H9 (cell line): ENCODE measurements around the gene CHRND. TPM values are rescaled to one million over a fixed set of nuclear protein-coding genes. Genes with fewer than 3 reads are reported as not detected.

Experiments
- DNase-seq: peaks from one replicate; pipeline ENCODE4 v3.0.0-alpha.2; 2017
- H2AFZ ChIP-seq: one replicate; pipeline ENCODE4 v1.6.1; 2013; ENCODE audit warnings: mild to moderate bottlenecking, low read length, control low read depth, moderate library complexity
- H2AK5ac ChIP-seq: 2 replicates; pipeline ENCODE4 v1.6.1; 2013; ENCODE audit warnings: low read length, control low read depth, mixed read lengths; ENCODE audit not compliant: insufficient read length
- H2BK120ac ChIP-seq: one replicate; pipeline ENCODE4 v1.6.1; 2013; ENCODE audit warnings: low read depth, mild to moderate bottlenecking, low read length, control low read depth, inconsistent platforms; ENCODE audit not compliant: poor library complexity, severe bottlenecking
- H2BK12ac ChIP-seq: 2 replicates; pipeline ENCODE4 v1.6.1; 2013; ENCODE audit warnings: low read length, control low read depth, mixed read lengths, low read depth; ENCODE audit not compliant: insufficient read length
- H2BK15ac ChIP-seq: 2 replicates; pipeline ENCODE4 v1.6.1; 2013; ENCODE audit warnings: low read depth, low read length, control low read depth
- H2BK20ac ChIP-seq: one replicate; pipeline ENCODE4 v1.6.1; 2013; ENCODE audit warnings: low read depth, mild to moderate bottlenecking, low read length, control low read depth, inconsistent platforms; ENCODE audit not compliant: poor library complexity, severe bottlenecking
- H2BK5ac ChIP-seq: 2 replicates; pipeline ENCODE4 v1.6.1; 2013; ENCODE audit warnings: low read length, control low read depth, mixed read lengths; ENCODE audit not compliant: insufficient read length
- H3K14ac ChIP-seq: 2 replicates; pipeline ENCODE4 v1.6.1; 2013; ENCODE audit warnings: low read length, control low read depth; ENCODE audit not compliant: insufficient read depth
- H3K18ac ChIP-seq: 2 replicates; pipeline ENCODE4 v1.6.1; 2013; ENCODE audit warnings: low read depth, mild to moderate bottlenecking, mixed read lengths, low read length, control low read depth; ENCODE audit not compliant: insufficient read length
- H3K23ac ChIP-seq: 2 replicates; pipeline ENCODE4 v1.6.1; 2013; ENCODE audit warnings: low read length, control low read depth, mixed read lengths, low read depth; ENCODE audit not compliant: insufficient read length
- H3K23me2 ChIP-seq: 2 replicates; pipeline ENCODE4 v1.6.1; 2013; ENCODE audit warnings: low read depth, mild to moderate bottlenecking, mixed read lengths, low read length, control low read depth; ENCODE audit not compliant: insufficient read length, poor library complexity, severe bottlenecking
- H3K27ac ChIP-seq: 2 replicates; pipeline ENCODE4 v1.5.1; 2013; ENCODE audit warnings: low read length, control low read depth, mixed read lengths, low read depth; ENCODE audit not compliant: insufficient read length
- H3K27me3 ChIP-seq: 2 replicates; pipeline ENCODE4 v1.6.1; 2013; ENCODE audit warnings: low read length, control low read depth, inconsistent platforms; ENCODE audit not compliant: insufficient read depth
- H3K4ac ChIP-seq: 2 replicates; pipeline ENCODE4 v1.6.1; 2013; ENCODE audit warnings: low read depth, mild to moderate bottlenecking, control low read depth, inconsistent platforms, low read length, moderate library complexity
- H3K4me1 ChIP-seq: 2 replicates; pipeline ENCODE4 v1.6.1; 2013; ENCODE audit warnings: low read length, control low read depth, inconsistent platforms; ENCODE audit not compliant: insufficient read depth
- H3K4me2 ChIP-seq: 2 replicates; pipeline ENCODE4 v1.6.1; 2013; ENCODE audit warnings: low read length, control low read depth, mixed read lengths; ENCODE audit not compliant: insufficient read length, insufficient read depth
- H3K56ac ChIP-seq: 2 replicates; pipeline ENCODE4 v1.6.1; 2013; ENCODE audit warnings: low read depth, mild to moderate bottlenecking, mixed read lengths, low read length, control low read depth; ENCODE audit not compliant: insufficient read length
- H3K79me1 ChIP-seq: 2 replicates; pipeline ENCODE4 v1.6.1; 2013; ENCODE audit warnings: low read depth, mild to moderate bottlenecking, moderate library complexity, low read length, control low read depth, inconsistent platforms; ENCODE audit not compliant: insufficient read depth, poor library complexity, severe bottlenecking
- H3K79me2 ChIP-seq: 2 replicates; pipeline ENCODE4 v1.6.1; 2013; ENCODE audit warnings: low read length, control low read depth, inconsistent platforms; ENCODE audit not compliant: insufficient read depth
- H3K9ac ChIP-seq: 2 replicates; pipeline ENCODE4 v1.6.1; 2013; ENCODE audit warnings: low read length, control low read depth, mixed read lengths; ENCODE audit not compliant: insufficient read length; ENCODE audit errors: extremely low read depth
- H3K9me3 ChIP-seq: one replicate; pipeline ENCODE4 v1.6.1; 2013; ENCODE audit warnings: low read depth, low read length, inconsistent platforms; ENCODE audit not compliant: control insufficient read depth
- H3T11ph ChIP-seq: one replicate; pipeline ENCODE4 v1.6.1; 2013; ENCODE audit warnings: mild to moderate bottlenecking, low read length, control low read depth, inconsistent platforms
- H4K20me1 ChIP-seq: one replicate; pipeline ENCODE4 v1.6.1; 2013; ENCODE audit not compliant: control insufficient read depth, insufficient read length, insufficient read depth
- H4K5ac ChIP-seq: 2 replicates; pipeline ENCODE4 v1.6.1; 2013; ENCODE audit warnings: low read depth, mild to moderate bottlenecking, mixed read lengths, low read length, control low read depth; ENCODE audit not compliant: insufficient read length
- H4K8ac ChIP-seq: replicated peaks from 2 replicates; pipeline ENCODE4 v1.6.1; 2013; ENCODE audit warnings: low read length, control low read depth, mixed read lengths, low read depth; ENCODE audit not compliant: insufficient read length
- H4K91ac ChIP-seq: 2 replicates; pipeline ENCODE4 v1.6.1; 2013; ENCODE audit warnings: low read depth, mild to moderate bottlenecking, moderate library complexity, mixed read lengths, low read length, control low read depth; ENCODE audit not compliant: insufficient read length
- H3K27ac Mint-ChIP-seq, 3 experiments: 2 replicates in 2 of 3; 3 replicates in 1 of 3; pipeline ENCODE4 v1.8.0; 2020 to 2021; ENCODE audit warnings: mixed read lengths in 3 of 3, mild to moderate bottlenecking in 1 of 3, moderate library complexity in 1 of 3
- H3K27me3 Mint-ChIP-seq: 2 replicates; pipeline ENCODE4 v1.8.0; 2021; ENCODE audit warnings: low read depth, mild to moderate bottlenecking, moderate library complexity, mixed read lengths
- H3K36me3 Mint-ChIP-seq, 3 experiments: 2 replicates in 2 of 3; 3 replicates in 1 of 3; pipeline ENCODE4 v1.8.0; 2020 to 2021; ENCODE audit warnings: low read depth in 3 of 3, mixed read lengths in 3 of 3; ENCODE audit not compliant: insufficient read depth in 1 of 3
- H3K4me1 Mint-ChIP-seq, 2 experiments: 2 replicates each; pipeline ENCODE4 v1.8.0; 2020; ENCODE audit warnings: mixed read lengths in 2 of 2
- H3K4me3 Mint-ChIP-seq, 2 experiments: 2 replicates in 1 of 2; 3 replicates in 1 of 2; pipeline ENCODE4 v1.8.0; 2020 to 2021; ENCODE audit warnings: mild to moderate bottlenecking in 2 of 2, mixed read lengths in 2 of 2, moderate library complexity in 1 of 2
- H3K9me3 Mint-ChIP-seq, 2 experiments: 2 replicates in 1 of 2; 3 replicates in 1 of 2; pipeline ENCODE4 v1.8.0; 2020; ENCODE audit warnings: mild to moderate bottlenecking in 2 of 2, mixed read lengths in 2 of 2, moderate library complexity in 1 of 2
- WGBS: extraction: QIAGEN DNeasy Blood & Tissue Kit; methylation state at CpG from one replicate; pipeline ENCODE4 v1.1.7; 2013; ENCODE audit warnings: missing lambda C conversion rate, low lambda C conversion rate, mixed read lengths; ENCODE audit not compliant: insufficient read length; ENCODE audit errors: extremely low coverage; 5-methylcytosine and 5-hydroxymethylcytosine counted together
- total RNA-seq: library from RNA; stranded (reverse); gene quantifications from 2 replicates; pipeline ENCODE4 v1.2.1, GENCODE V29; 2021
- TF ChIP-seq, protein P1 (sequence below): fragments of 200-600 bp; sonication (generic); conservative IDR thresholded peaks from 3 replicates; pipeline ENCODE4 v1.8.0; 2021; ENCODE audit warnings: antibody characterized with exemption, mild to moderate bottlenecking

Gene CHRND
- total RNA-seq, 1 experiment from 2014 or later = not detected

GRCh38 chr2:232530626-232531260 lies 4.8 kb downstream of the CHRND start:
- H4K20me1 ChIP-seq = no peaks in the 10 kb centered on the region
- no peak overlapping the region for H3T11ph ChIP-seq
- no peaks in the 10 kb centered on the region for H3K4me1 ChIP-seq
- no peak overlapping the region for H3K56ac ChIP-seq
- H3K4ac ChIP-seq = no peak overlapping the region
- no peak overlapping the region for H4K8ac ChIP-seq
- no peaks in the 10 kb centered on the region for H3K79me1 ChIP-seq
- H2BK12ac ChIP-seq = no peak overlapping the region
- Mint-ChIP-seq H3K27me3 (peaks cover 46% of the 10 kb centered on the region), H3K27ac (peak overlapping the region in 1 of 3 experiments; percentile 84; a peak in 1 of 7 replicates), H3K4me1 (peaks cover 13 to 27% of the 10 kb centered on the region in 2 experiments), H3K9me3 (no peaks in the 10 kb centered on the region), H3K36me3 (no peaks in the 10 kb centered on the region), H3K4me3 (peak overlapping the region in 1 of 2 experiments; percentile 50; a peak in 1 of 5 replicates)
- no peak overlapping the region for H4K91ac ChIP-seq
- H3K27ac ChIP-seq = no peak overlapping the region
- H3K79me2 ChIP-seq = no peaks in the 10 kb centered on the region
- H3K14ac ChIP-seq = no peak overlapping the region
- WGBS = no CpG with 5 or more reads among the region's 9 CpGs
- DNase-seq = no peak
- no peak overlapping the region for H3K9ac ChIP-seq
- H3K23me2 ChIP-seq = no peaks in the 10 kb centered on the region
- no peak overlapping the region for H4K5ac ChIP-seq
- H2BK20ac ChIP-seq = no peak overlapping the region
- H3K4me2 ChIP-seq = no peak overlapping the region
- no peaks in the 10 kb centered on the region for H3K27me3 ChIP-seq
- no peaks in the 10 kb centered on the region for H3K9me3 ChIP-seq
- H2BK15ac ChIP-seq = no peak overlapping the region
- no peak overlapping the region for H2BK120ac ChIP-seq
- no peak overlapping the region for H3K18ac ChIP-seq
- no peak overlapping the region for H2AFZ ChIP-seq
- H2AK5ac ChIP-seq = no peak overlapping the region
- H2BK5ac ChIP-seq = no peak overlapping the region
- TF ChIP-seq, protein P1, sequence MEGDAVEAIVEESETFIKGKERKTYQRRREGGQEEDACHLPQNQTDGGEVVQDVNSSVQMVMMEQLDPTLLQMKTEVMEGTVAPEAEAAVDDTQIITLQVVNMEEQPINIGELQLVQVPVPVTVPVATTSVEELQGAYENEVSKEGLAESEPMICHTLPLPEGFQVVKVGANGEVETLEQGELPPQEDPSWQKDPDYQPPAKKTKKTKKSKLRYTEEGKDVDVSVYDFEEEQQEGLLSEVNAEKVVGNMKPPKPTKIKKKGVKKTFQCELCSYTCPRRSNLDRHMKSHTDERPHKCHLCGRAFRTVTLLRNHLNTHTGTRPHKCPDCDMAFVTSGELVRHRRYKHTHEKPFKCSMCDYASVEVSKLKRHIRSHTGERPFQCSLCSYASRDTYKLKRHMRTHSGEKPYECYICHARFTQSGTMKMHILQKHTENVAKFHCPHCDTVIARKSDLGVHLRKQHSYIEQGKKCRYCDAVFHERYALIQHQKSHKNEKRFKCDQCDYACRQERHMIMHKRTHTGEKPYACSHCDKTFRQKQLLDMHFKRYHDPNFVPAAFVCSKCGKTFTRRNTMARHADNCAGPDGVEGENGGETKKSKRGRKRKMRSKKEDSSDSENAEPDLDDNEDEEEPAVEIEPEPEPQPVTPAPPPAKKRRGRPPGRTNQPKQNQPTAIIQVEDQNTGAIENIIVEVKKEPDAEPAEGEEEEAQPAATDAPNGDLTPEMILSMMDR = no peak
- no peak overlapping the region for H3K23ac ChIP-seq
